ENCODE measurements around the gene AZU1.

The AZU1 gene

GRCh38 chr19:827710-828321 is at the start of gene AZU1:
AZU1 (plus strand) TSS chr19:827837; CDS start chr19:827847, 10 bp downstream.
- no peak for DNase-seq

GRCh38 chr19:778910-779653 is 48.6 kb upstream of the AZU1 start:
- no peak for DNase-seq

GRCh38 chr19:780935-781334 is 46.7 kb upstream of the AZU1 start:
- no peak for DNase-seq

- no peak for DNase-seq
Measured at GRCh38 chr19:781800-782184, 45.8 kb upstream of the AZU1 start.

- no peak for DNase-seq
Measured at GRCh38 chr19:782185-782877, 45.3 kb upstream of the AZU1 start.

- DNase-seq, result no peak
Measured at GRCh38 chr19:782878-783668, 44.6 kb upstream of the AZU1 start.

- no peak for DNase-seq
Measured at GRCh38 chr19:784541-784940, 43.1 kb upstream of the AZU1 start.

- DNase-seq, result no peak
Measured at GRCh38 chr19:787536-787935, 40.1 kb upstream of the AZU1 start.

GRCh38 chr19:788686-788982 is 39.0 kb upstream of the AZU1 start:
- no peak for DNase-seq

GRCh38 chr19:788983-789700 is 38.5 kb upstream of the AZU1 start:
- DNase-seq, result no peak

GRCh38 chr19:789701-790060 is 38.0 kb upstream of the AZU1 start:
- DNase-seq, result no peak

- DNase-seq, result no peak
Measured at GRCh38 chr19:791007-791566, 36.5 kb upstream of the AZU1 start.

- DNase-seq, result no peak
Measured at GRCh38 chr19:791567-792305, 35.9 kb upstream of the AZU1 start.

- DNase-seq, result no peak
Measured at GRCh38 chr19:792306-792885, 35.2 kb upstream of the AZU1 start.

GRCh38 chr19:793806-794205 is 33.8 kb upstream of the AZU1 start:
- no peak for DNase-seq

GRCh38 chr19:795073-795611 is 32.5 kb upstream of the AZU1 start:
- no peak for DNase-seq

GRCh38 chr19:795691-796581 is 31.7 kb upstream of the AZU1 start:
- DNase-seq, result no peak

- DNase-seq, result peak; percentile 100
Measured at GRCh38 chr19:796692-797527, 30.7 kb upstream of the AZU1 start, which contains the start of gene PTBP1. PTBP1 (plus strand) TSS chr19:797452; CDS start chr19:797498, 46 bp downstream.
